Fibroblast of peridontal ligament (primary cell): ENCODE measurements around the gene LAMA5.

Source experiments
- DNase-seq: peaks from one replicate; pipeline ENCODE4 v3.0.0-alpha.2; 2010; ENCODE audit errors: extremely low read depth

Gene LAMA5

DNA sequence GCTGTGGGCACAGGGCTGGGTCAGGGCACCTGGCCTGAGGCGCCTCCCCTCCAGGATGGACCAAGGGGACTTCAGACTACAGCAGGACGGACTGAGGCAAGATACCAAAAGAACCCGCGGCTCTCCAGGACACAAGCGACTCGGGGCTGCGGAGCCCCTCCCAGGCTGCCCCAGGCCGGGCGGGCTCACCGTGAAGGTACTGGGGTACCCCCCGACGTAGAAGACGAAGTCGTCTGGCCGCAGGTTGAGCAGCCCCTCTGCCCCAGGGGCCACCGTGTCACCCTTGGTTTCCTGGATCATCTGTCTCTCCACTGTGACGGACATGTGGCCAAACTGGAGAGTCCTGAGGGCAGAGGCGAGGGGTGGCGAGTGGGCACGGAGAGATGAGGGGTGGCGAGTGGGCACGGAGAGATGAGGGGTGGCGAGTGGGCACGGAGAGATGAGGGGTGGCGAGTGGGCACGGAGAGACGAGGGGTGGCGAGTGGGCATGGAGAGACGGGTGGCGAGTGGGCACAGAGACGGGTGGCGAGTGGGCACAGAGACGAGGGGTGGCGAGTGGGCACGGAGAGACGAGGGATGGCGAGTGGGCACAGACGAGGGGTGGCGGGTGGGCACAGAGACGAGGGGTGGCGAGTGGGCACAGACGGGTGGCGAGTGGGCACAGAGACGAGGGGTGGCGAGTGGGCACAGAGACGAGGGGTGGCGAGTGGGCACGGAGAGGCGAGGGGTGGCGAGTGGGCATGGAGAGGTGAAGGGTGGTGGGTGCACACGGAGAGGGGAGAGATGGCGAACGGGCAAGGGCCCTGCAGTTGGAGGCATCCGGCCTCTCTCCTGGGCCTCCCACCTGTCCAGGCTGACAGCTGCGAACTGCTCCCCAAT lies 53.4 kb downstream of the LAMA5 start:
- no peak for DNase-seq

- DNase-seq, result no peak
Observed at GRCh38 chr20:62313021-62313420, 54.1 kb downstream of the LAMA5 start.

DNA sequence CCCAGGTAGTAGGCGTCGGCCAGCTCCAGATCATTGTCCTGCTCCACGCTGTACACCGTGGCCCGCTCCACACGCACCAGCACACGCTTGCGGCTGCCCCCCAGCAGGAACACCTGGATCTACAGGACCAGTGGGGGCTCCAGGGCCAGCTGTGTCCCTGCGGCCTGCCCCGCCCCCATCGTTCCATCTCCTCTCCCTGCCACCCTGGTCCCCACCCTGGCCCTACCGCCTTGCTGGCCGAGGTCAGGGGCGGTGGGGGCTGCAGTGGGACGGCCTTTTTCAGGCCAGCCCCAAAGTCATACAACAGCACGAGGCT lies 54.5 kb downstream of the LAMA5 start:
- no peak for DNase-seq

- DNase-seq, result no peak
Observed at GRCh38 chr20:62311832-62312661, 55.1 kb downstream of the LAMA5 start.

- DNase-seq, result no peak
Observed at GRCh38 chr20:62311150-62311549, 56.0 kb downstream of the LAMA5 start.

- no peak for DNase-seq
Observed at GRCh38 chr20:62310757-62311121, 56.4 kb downstream of the LAMA5 start.

- no peak for DNase-seq
Observed at GRCh38 chr20:62309947-62310756, 57.0 kb downstream of the LAMA5 start.

- no peak for DNase-seq
Observed at GRCh38 chr20:62309198-62309944, 57.7 kb downstream of the LAMA5 start.

- DNase-seq, result no peak
Observed at GRCh38 chr20:62308102-62308822, 58.9 kb downstream of the LAMA5 start.

- no peak for DNase-seq
Observed at GRCh38 chr20:62307226-62308101, 59.6 kb downstream of the LAMA5 start.

- no peak for DNase-seq
Observed at GRCh38 chr20:62306414-62307187, 60.5 kb downstream of the LAMA5 start.

- DNase-seq, result no peak
Observed at GRCh38 chr20:62305765-62306413, 61.2 kb downstream of the LAMA5 start.

GRCh38 chr20:62305149-62305764 lies 61.9 kb downstream of the LAMA5 start:
- DNase-seq, result no peak

DNA sequence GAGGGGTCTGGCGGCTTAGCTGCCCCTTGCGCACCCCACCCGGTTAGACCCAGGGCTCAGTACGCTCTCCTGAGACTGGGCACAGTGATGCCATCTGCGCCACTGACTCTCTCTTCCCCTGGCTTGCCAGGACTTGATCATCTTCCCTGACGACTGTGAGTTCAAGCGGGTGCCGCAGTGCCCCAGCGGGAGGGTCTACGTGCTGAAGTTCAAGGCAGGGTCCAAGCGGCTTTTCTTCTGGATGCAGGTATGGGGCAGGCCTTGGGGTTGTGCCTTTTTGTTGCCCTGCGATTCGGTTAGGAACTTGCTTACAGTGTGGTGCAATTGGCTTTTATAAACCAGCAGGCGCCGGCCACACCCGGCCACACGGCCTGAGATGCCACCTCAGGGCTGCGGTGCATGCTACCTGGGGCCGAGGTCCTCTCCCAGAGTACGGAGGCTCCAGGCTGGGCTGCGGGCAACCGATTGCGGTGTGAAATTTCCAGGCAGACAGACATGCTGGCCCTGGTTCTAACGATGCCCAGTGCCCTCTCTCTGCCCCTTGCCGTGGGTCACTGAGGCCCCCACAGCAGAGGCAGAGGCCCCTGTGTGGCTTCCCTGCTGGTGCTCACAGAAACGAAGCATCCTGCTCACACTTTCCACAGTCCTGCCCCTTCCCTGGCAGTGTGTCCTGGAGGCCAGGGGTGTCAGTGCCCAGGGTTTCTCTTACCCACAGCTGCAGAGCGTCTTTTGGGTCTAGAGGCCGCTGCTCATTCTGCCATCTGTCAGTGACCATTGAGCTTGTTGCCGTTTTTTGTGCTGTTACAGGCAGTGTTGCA lies 62.6 kb downstream of the LAMA5 start:
- DNase-seq, result no peak

GRCh38 chr20:62303340-62304226 lies 63.5 kb downstream of the LAMA5 start:
- DNase-seq, result peak; percentile 5

GRCh38 chr20:62303062-62303339 lies 64.1 kb downstream of the LAMA5 start:
- no peak for DNase-seq
